MM.1S (cell line): Measurements from ENCODE around the gene SFTA2.

Experiments
- DNase-seq: peaks from one replicate; pipeline ENCODE4 v3.0.0-alpha.2; 2015
- H2AFZ ChIP-seq: fragments of 300-600 bp; sonication (generic); 2 replicates; pipeline ENCODE4 v1.6.0; 2016; ENCODE audit warnings: antibody characterized with exemption, low read length
- H3F3A ChIP-seq: fragments of 300-600 bp; sonication (generic); 2 replicates; pipeline ENCODE4 v1.6.1; 2016; ENCODE audit warnings: mild to moderate bottlenecking, antibody characterized with exemption, low read length, moderate library complexity, mixed read lengths; ENCODE audit not compliant: insufficient read depth
- H3K27ac ChIP-seq: fragments of 300-600 bp; sonication (generic); 2 replicates; pipeline ENCODE4 v1.5.1; 2016; ENCODE audit warnings: mild to moderate bottlenecking, low read length
- H3K27me3 ChIP-seq: fragments of 300-600 bp; sonication (generic); replicated peaks from 2 replicates; pipeline ENCODE4 v1.6.0; 2016; ENCODE audit warnings: low read length; ENCODE audit not compliant: insufficient read depth
- H3K36me3 ChIP-seq: fragments of 300-600 bp; sonication (generic); replicated peaks from 2 replicates; pipeline ENCODE4 v1.6.1; 2016; ENCODE audit warnings: mild to moderate bottlenecking, low read length, mixed read lengths; ENCODE audit not compliant: insufficient read depth
- H3K4me1 ChIP-seq: fragments of 300-600 bp; sonication (generic); 2 replicates; pipeline ENCODE4 v1.6.1; 2016; ENCODE audit warnings: low read length, mixed read lengths
- H3K4me2 ChIP-seq: fragments of 300-600 bp; sonication (generic); 2 replicates; pipeline ENCODE4 v1.6.0; 2016; ENCODE audit warnings: low read depth, low read length
- H3K4me3 ChIP-seq: fragments of 300-600 bp; sonication (generic); 2 replicates; pipeline ENCODE4 v1.5.1; 2016; ENCODE audit warnings: low read length, mixed read lengths
- H3K79me2 ChIP-seq: fragments of 300-600 bp; sonication (generic); 2 replicates; pipeline ENCODE4 v1.6.1; 2016; ENCODE audit warnings: mixed run types, low read length, mixed read lengths
- H3K9ac ChIP-seq: fragments of 300-600 bp; sonication (generic); 2 replicates; pipeline ENCODE4 v1.6.1; 2016; ENCODE audit warnings: low read length, mixed read lengths
- H3K9me2 ChIP-seq: fragments of 300-600 bp; sonication (generic); replicated peaks from 2 replicates; pipeline ENCODE4 v1.6.1; 2016; ENCODE audit warnings: mild to moderate bottlenecking, low read length, mixed read lengths; ENCODE audit not compliant: insufficient read depth
- H3K9me3 ChIP-seq: fragments of 300-600 bp; sonication (generic); replicated peaks from 2 replicates; pipeline ENCODE4 v1.6.1; 2016; ENCODE audit warnings: mild to moderate bottlenecking, low read length, mixed read lengths; ENCODE audit not compliant: insufficient read depth
- H4K20me1 ChIP-seq: fragments of 300-600 bp; sonication (generic); 2 replicates; pipeline ENCODE4 v1.6.1; 2016; ENCODE audit warnings: mild to moderate bottlenecking, low read length, moderate library complexity, mixed read lengths; ENCODE audit not compliant: insufficient read depth
- CTCF ChIP-seq: fragments of 300-600 bp; sonication (generic); IDR thresholded peaks from 2 replicates; pipeline ENCODE4 v1.5.1; 2016; ENCODE audit warnings: antibody characterized with exemption, low read length, mixed read lengths
- EZH2 ChIP-seq: fragments of 300-600 bp; sonication (generic); optimal IDR thresholded peaks from 2 replicates; pipeline ENCODE3; 2017; ENCODE audit warnings: low read depth, mild to moderate bottlenecking, antibody characterized with exemption, low read length, mixed read lengths
- EZH2phosphoT487 ChIP-seq: fragments of 300-600 bp; sonication (generic); IDR thresholded peaks from 2 replicates; pipeline ENCODE4 v1.6.1; 2018; ENCODE audit warnings: antibody characterized with exemption, low read length

The SFTA2 gene

GRCh38 chr6:30917487-30917886 lies 14.5 kb downstream of the SFTA2 start:
- Histone ChIP-seq H3F3A (no peaks in the 10 kb centered on the region; the same call in 1 of the 2 replicates), H3K4me1 (peaks cover 8% of the 10 kb centered on the region; the same call in 1 of the 2 replicates), H3K9ac (no peak overlapping the region), H3K27ac (no peak overlapping the region), H3K4me2 (no peak overlapping the region), H3K36me3 (no peaks in the 10 kb centered on the region), H2AFZ (no peak overlapping the region), H3K9me3 (no peaks in the 10 kb centered on the region), H3K9me2 (no peaks in the 10 kb centered on the region), H3K27me3 (no peaks in the 10 kb centered on the region), H3K4me3 (no peak overlapping the region), H3K79me2 (no peaks in the 10 kb centered on the region), H4K20me1 (no peaks in the 10 kb centered on the region)
- TF ChIP-seq CTCF, result no peak
- TF ChIP-seq EZH2, result no peak
- TF ChIP-seq EZH2phosphoT487, result no peak
- no peak for DNase-seq

GRCh38 chr6:30917041-30917440 lies 14.9 kb downstream of the SFTA2 start:
- no peaks in the 10 kb centered on the region for H3K27me3 ChIP-seq
- H3K4me3 ChIP-seq, result no peak overlapping the region
- peaks cover 8% of the 10 kb centered on the region; the same call in 1 of the 2 replicates for H3K4me1 ChIP-seq
- no peaks in the 10 kb centered on the region for H3K9me3 ChIP-seq
- H3K9me2 ChIP-seq, result no peaks in the 10 kb centered on the region
- H3K27ac ChIP-seq, result no peak overlapping the region
- no peaks in the 10 kb centered on the region for H3K36me3 ChIP-seq
- H2AFZ ChIP-seq, result no peak overlapping the region
- no peak overlapping the region for H3K4me2 ChIP-seq
- no peak overlapping the region for H3K9ac ChIP-seq
- no peaks in the 10 kb centered on the region for H4K20me1 ChIP-seq
- TF ChIP-seq CTCF, result no peak
- DNase-seq, result no peak
- H3K79me2 ChIP-seq, result no peaks in the 10 kb centered on the region
- no peaks in the 10 kb centered on the region; the same call in 1 of the 2 replicates for H3F3A ChIP-seq

GRCh38 chr6:30915591-30915946 lies 16.4 kb downstream of the SFTA2 start:
- Histone ChIP-seq H3K9me2 (no peaks in the 10 kb centered on the region), H3K27ac (no peak overlapping the region), H2AFZ (no peak overlapping the region), H3K79me2 (no peaks in the 10 kb centered on the region), H3K9ac (no peak overlapping the region; the same call in 1 of the 2 replicates), H4K20me1 (no peaks in the 10 kb centered on the region), H3K4me2 (peak overlapping the region; percentile 98; the same call in 1 of the 2 replicates), H3K9me3 (no peaks in the 10 kb centered on the region), H3K4me3 (no peak overlapping the region), H3K36me3 (no peaks in the 10 kb centered on the region), H3F3A (no peaks in the 10 kb centered on the region; the same call in 1 of the 2 replicates), H3K27me3 (no peaks in the 10 kb centered on the region), H3K4me1 (peaks cover 8% of the 10 kb centered on the region; the same call in 1 of the 2 replicates)
- peak; percentile 51 for DNase-seq
- TF ChIP-seq CTCF (peak; percentile 66), EZH2phosphoT487 (no peak), EZH2 (no peak)
